Amniotic stem cell (primary cell): ENCODE results near the gene GALNT10.

ENCODE experiments used
- DNase-seq: peaks from one replicate; lab custom pipeline; 2025; lab: John Stamatoyannopoulos, UW

GALNT10 gene

DNA sequence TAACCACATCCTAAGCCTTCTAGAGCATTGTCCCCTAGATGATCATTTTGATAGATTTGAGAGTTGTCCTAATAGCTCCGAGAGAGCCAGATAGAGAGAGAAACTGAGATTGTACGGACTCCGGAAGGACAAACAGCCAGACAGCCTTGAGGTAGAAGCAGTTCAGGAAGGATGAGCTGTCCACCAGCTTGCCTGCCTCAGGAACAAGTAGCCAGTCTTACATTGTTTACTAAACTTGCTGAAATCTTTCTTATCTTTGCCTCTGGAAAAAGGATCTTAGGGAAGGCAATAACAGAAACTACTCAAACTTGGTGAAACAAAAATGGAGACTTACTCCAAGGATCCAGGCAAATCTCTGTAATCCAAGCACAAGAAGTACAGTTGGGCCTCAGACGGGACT, 216.3 kb downstream of the GALNT10 start:
- DNase-seq, result no peak

DNA sequence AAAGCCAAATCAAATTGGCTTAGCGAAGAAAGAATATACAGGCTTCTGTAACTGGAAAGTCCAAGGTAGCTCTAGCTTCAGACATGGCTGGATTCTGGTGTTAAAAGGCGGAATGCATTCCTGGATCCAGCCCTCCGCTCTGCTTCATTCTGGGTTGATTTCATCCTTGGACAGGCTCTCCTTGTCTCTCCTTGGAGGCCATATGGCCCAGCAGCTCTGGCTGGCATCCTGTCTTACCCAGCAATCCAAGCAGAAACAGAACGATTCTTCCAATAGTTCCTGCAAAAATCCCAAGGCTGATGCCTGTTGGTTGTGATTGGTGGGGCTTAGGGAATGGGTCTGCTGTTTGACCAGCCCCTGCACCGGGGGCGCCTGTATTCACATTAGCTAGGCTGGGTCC, 218.3 kb downstream of the GALNT10 start:
- DNase-seq, result no peak

DNA sequence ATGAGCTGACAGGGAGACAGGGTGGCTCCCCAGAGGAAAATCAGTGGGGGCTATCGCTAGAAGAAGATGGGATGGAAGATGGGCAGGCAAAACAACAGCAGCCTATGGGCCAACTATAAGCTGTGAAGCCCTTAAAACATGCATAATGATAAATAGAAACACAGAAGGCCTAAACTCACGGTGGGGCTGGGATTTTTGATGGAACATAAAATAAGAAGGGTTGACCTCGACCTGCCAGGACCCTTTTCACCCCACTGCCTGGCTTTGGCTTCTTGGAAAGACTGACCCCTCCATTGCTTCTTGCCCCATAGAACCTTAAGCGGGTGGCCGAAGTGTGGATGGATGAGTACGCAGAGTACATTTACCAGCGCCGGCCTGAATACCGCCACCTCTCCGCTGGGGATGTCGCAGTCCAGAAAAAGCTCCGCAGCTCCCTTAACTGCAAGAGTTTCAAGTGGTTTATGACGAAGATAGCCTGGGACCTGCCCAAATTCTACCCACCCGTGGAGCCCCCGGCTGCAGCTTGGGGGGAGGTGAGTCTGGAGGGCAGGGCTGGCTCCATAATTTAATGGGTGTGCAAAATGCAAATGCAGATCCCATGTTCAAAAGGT, 218.8 kb downstream of the GALNT10 start:
- DNase-seq, result no peak

DNA sequence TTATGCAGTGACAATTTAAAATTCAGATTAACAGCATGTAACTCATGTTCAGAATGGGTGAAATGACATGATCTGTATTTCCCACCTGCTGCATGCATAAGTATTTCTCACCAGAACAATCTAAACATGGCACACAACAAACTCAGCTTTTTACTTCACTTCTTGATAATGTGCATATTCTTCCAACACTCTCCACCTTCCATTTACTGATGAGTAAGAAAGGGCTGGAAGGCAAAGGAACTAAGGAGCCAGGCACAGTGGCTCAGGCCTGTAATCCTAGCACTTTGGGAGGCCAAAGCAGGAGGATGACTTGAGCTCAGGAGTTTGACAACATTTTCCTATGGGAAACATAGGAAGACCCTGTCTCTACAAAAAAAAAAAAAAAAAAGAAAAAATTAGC, 219.5 kb downstream of the GALNT10 start:
- no peak for DNase-seq

DNA sequence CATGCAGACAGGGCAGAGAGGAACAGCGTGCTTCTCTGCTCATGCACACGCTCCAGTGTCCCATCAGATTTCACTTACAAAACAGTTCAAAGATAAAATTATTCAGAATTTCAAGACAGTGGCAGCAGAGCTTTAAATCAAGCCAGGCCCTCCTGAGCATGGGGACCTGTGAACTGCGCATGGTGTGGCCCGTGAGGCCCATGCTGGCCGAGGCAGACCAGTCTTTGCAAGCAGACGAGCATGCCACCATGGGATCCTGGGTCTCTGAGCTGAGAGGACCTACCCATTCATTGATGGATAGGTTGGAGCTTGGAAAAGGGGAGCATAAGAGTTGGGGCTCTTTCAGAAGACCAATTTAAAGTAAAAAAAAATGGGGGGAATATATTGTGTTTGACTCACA, 220.3 kb downstream of the GALNT10 start:
- no peak for DNase-seq

GRCh38 chr5:154411338-154411737, 220.8 kb downstream of the GALNT10 start:
- DNase-seq, result no peak

GRCh38 chr5:154412316-154412715, 221.8 kb downstream of the GALNT10 start:
- no peak for DNase-seq

DNA sequence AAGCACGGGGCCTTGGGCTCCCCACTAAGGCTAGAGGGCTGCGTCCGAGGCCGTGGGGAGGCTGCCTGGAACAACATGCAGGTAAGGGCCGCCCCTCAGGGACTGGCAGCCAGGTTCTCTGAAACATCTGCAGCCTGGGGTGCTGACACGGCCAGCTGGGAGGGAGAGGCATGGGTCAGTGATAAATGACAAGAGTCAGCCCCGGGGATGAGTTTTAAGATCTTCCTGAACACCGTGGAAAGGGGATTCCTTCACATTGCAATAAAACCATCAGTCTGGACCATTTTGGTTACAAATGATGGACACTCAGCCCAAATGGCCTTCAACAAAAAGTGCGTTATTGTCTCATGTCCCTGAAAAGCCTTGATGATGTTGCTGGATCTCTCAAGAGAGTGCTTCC, 222.4 kb downstream of the GALNT10 start:
- no peak for DNase-seq

DNA sequence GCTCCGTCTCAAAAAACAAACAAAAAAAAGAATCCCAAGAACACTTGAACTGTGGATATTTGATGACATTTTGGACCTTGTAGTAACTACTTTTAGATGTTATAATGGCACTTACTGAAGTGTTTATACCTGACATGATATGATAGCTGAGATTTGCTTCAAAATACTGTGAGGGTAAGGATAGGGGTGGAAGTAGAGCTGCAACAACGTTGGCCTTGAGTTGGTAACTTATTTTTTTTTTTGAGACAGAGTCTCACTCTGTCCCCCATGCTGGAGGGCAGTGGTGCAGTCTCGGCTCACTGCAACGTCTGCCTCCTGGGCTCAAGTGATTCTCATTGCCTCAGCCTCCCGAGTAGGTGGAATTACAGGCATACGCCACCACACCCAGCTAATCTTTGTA, 224.6 kb downstream of the GALNT10 start:
- no peak for DNase-seq

GRCh38 chr5:154418344-154418820, 227.8 kb downstream of the GALNT10 start:
- no peak for DNase-seq

DNA sequence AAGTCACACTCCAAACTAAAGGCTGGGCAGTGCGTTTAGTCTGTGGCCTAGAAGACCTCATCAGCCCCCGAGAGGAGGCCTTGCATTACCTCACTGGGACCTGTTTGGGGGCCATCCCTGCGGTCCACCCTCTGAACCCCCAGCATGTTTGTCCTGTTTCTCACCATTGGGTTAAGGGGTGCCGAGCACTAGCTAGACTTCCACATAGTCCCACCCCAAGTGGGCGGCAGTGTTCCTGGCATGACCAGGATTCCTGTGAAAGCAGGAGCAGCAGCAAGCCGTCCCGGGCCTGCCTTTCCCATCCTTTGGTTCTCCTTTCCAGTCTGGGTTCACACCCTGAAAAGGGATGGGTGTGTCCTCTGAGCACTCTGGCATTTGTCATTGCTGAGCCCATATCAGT, 228.7 kb downstream of the GALNT10 start:
- no peak for DNase-seq

- no peak for DNase-seq
These were observed 231.3 kb downstream of the GALNT10 start for GRCh38 chr5:154421868-154422267.

GRCh38 chr5:154422298-154422697, 231.8 kb downstream of the GALNT10 start:
- no peak for DNase-seq

- no peak for DNase-seq
These were observed 237.7 kb downstream of the GALNT10 start for GRCh38 chr5:154428208-154428607.

- no peak for DNase-seq
These were observed 238.8 kb downstream of the GALNT10 start for GRCh38 chr5:154429341-154429740.

- DNase-seq, result no peak
These were observed 239.9 kb downstream of the GALNT10 start for GRCh38 chr5:154430466-154430865.

GRCh38 chr5:154430961-154431630, 240.6 kb downstream of the GALNT10 start:
- no peak for DNase-seq

- DNase-seq, result no peak
These were observed 244.7 kb downstream of the GALNT10 start for GRCh38 chr5:154435226-154435625.

GRCh38 chr5:154437281-154437965, 246.9 kb downstream of the GALNT10 start:
- no peak for DNase-seq

DNA sequence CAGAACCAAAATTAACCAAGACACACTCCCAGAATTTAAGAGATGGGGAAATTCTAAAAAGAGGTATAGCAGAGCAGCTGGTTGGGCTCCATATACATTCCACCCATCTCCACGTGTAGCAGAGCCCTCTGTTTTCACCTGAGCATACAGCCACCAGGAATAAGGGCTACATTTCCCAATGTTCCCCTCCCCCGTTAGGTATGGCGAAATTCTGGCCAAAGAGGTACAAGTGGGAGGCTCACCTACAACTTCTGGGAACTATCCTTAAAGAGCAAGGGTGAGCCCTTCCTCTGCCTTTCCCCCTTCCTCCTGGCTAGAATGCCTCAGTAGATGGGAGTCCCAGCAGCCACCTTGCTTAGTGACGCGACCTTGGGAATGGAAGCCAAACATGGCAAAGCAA, 250.0 kb downstream of the GALNT10 start:
- DNase-seq, result no peak

GRCh38 chr5:154442801-154443200, 252.3 kb downstream of the GALNT10 start:
- no peak for DNase-seq

GRCh38 chr5:154444556-154445421, 254.3 kb downstream of the GALNT10 start:
- DNase-seq, result no peak
